Calu3 (cell line): ENCODE data around the gene OTOF. TPM values are rescaled to one million over a fixed set of nuclear protein-coding genes. Genes with fewer than 3 reads are reported as not detected.

Experiments used
- BruUV-seq: library from RNA; stranded (reverse); fragments of 400-500 nt; replicated peaks from 2 replicates; lab custom pipeline; 2021; lab: Mats Ljungman, UMichigan
- CTCF ChIA-PET: fragments of 300-600 bp; sonication (Branson Sonifier 250); formaldehyde crosslinking; loops from one replicate; lab custom pipeline; 2022; ENCODE audit warnings: antibody characterized with exemption; lab: Charles Lee
- DNase-seq: peaks from one replicate; pipeline ENCODE4 v3.0.0; 2022
- H3K27ac Mint-ChIP-seq: one replicate; pipeline ENCODE4 v1.8.0; 2022; ENCODE audit warnings: mixed read lengths; ENCODE audit not compliant: unreplicated experiment
- H3K27me3 Mint-ChIP-seq: one replicate; pipeline ENCODE4 v1.8.0; 2022; ENCODE audit warnings: mixed read lengths; ENCODE audit not compliant: unreplicated experiment
- H3K36me3 Mint-ChIP-seq: one replicate; pipeline ENCODE4 v1.8.0; 2022; ENCODE audit warnings: mild to moderate bottlenecking, moderate library complexity, mixed read lengths; ENCODE audit not compliant: insufficient read depth, unreplicated experiment
- H3K4me1 Mint-ChIP-seq: one replicate; pipeline ENCODE4 v1.8.0; 2022; ENCODE audit warnings: mild to moderate bottlenecking, low read depth, mixed read lengths; ENCODE audit not compliant: unreplicated experiment
- H3K4me3 Mint-ChIP-seq: one replicate; pipeline ENCODE4 v1.8.0; 2022; ENCODE audit warnings: mild to moderate bottlenecking, low read depth, moderate library complexity, mixed read lengths; ENCODE audit not compliant: unreplicated experiment
- H3K9me3 Mint-ChIP-seq: one replicate; pipeline ENCODE4 v1.8.0; 2022; ENCODE audit warnings: low read depth, mixed read lengths; ENCODE audit not compliant: unreplicated experiment
- intact Hi-C: fragments of 100-400 bp; cut with micrococcal nuclease; formaldehyde crosslinking; loops from one replicate; pipeline ENCODE4 v1.10.0; 2022; ENCODE audit not compliant: unreplicated experiment
- total RNA-seq: library from RNA; stranded (reverse); gene quantifications from 2 replicates; pipeline ENCODE4 v1.2.3, GENCODE V29; 2022
- TF ChIP-seq, protein P1 (sequence below): fragments of 200-600 bp; IDR thresholded peaks from one replicate; pipeline ENCODE4 v1.8.0; 2022; ENCODE audit warnings: antibody characterized with exemption; ENCODE audit not compliant: unreplicated experiment

OTOF gene
- total RNA-seq, 1 experiment from 2014 or later, result not detected

DNA sequence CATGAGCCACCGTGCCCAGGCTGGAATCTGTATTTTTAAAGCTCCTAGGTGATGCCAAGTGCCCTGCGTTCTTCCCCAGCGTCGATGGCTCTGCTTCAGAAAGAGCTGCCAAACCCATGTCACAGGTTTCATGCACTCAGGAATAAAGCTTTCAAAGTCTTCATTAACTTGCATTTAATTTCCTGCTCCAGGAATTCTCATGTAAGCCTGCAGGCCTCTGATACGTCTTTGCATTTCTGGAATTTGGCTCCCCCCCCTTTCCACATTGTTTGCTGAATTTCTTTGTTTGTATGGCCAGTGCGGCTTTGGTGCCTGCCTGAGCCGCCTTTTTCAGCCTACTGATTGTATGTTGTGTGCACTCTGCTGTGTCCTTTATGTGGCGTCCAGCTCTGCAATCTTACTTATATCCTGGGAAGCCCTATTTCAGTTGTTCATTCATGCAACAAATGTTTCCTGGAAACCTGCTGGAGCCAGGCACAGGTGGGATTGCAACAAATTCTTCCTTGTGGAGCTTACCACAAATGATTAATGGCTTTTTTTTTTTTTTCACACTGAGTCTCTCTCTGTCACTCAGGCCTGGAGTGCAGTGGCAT is 17.9 kb upstream of the OTOF start:
- no peaks in the 10 kb centered on the region for H3K36me3 Mint-ChIP-seq
- no TSS peak for BruUV-seq
- TF ChIP-seq, protein P1, sequence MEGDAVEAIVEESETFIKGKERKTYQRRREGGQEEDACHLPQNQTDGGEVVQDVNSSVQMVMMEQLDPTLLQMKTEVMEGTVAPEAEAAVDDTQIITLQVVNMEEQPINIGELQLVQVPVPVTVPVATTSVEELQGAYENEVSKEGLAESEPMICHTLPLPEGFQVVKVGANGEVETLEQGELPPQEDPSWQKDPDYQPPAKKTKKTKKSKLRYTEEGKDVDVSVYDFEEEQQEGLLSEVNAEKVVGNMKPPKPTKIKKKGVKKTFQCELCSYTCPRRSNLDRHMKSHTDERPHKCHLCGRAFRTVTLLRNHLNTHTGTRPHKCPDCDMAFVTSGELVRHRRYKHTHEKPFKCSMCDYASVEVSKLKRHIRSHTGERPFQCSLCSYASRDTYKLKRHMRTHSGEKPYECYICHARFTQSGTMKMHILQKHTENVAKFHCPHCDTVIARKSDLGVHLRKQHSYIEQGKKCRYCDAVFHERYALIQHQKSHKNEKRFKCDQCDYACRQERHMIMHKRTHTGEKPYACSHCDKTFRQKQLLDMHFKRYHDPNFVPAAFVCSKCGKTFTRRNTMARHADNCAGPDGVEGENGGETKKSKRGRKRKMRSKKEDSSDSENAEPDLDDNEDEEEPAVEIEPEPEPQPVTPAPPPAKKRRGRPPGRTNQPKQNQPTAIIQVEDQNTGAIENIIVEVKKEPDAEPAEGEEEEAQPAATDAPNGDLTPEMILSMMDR, result no peak
- intact Hi-C loops, result no loop called here
- CTCF ChIA-PET, result interaction anchor here (0.7 kb wide), 2 partner anchors 39 to 771 kb away, joined by 3 to 4 read pairs; no protein-coding TSS in a partner anchor
- H3K27ac Mint-ChIP-seq, result no peak overlapping the region
- no peaks in the 10 kb centered on the region for H3K4me1 Mint-ChIP-seq
- H3K27me3 Mint-ChIP-seq, result peaks cover 37% of the 10 kb centered on the region
- DNase-seq, result no peak
- no peaks in the 10 kb centered on the region for H3K9me3 Mint-ChIP-seq
- no peak overlapping the region for H3K4me3 Mint-ChIP-seq

GRCh38 chr2:26494891-26495290 is 17.0 kb upstream of the OTOF start:
- BruUV-seq, result no TSS peak
- intact Hi-C loops, result no loop called here
- CTCF ChIA-PET, result no interaction called here
- Mint-ChIP-seq H3K4me1 (no peaks in the 10 kb centered on the region), H3K9me3 (no peaks in the 10 kb centered on the region), H3K4me3 (no peak overlapping the region), H3K36me3 (no peaks in the 10 kb centered on the region), H3K27ac (no peak overlapping the region), H3K27me3 (peaks cover 28% of the 10 kb centered on the region)
- TF ChIP-seq, protein P1, result no peak
- no peak for DNase-seq

GRCh38 chr2:26494199-26494598 is 16.3 kb upstream of the OTOF start:
- TF ChIP-seq, protein P1, result no peak
- CTCF ChIA-PET, result no interaction called here

DNA sequence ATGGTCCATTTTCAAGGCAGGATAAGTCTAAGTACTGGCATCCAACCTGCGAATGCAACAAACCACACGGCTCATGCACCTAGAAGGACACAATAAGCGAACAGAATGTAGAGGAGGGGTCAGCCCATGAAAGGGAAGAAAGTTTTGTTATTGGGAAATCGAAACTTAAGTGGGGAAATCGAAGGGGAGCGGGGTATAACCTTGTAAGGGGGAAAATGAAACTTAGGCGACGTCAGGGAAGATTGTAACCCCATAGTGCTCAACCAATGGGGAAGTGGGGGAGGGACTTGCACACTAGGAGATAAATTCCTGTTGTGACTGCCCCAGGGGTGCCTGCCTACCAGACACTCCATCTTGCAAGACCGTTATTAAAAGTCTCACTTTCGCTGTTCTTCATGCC is 15.6 kb upstream of the OTOF start:
- CTCF ChIA-PET, result no interaction called here
- Mint-ChIP-seq H3K4me1 (no peaks in the 10 kb centered on the region), H3K9me3 (no peaks in the 10 kb centered on the region), H3K27ac (no peak overlapping the region), H3K4me3 (no peak overlapping the region), H3K36me3 (no peaks in the 10 kb centered on the region), H3K27me3 (peaks cover 15% of the 10 kb centered on the region)
- BruUV-seq, result no TSS peak
- TF ChIP-seq, protein P1, result no peak
- intact Hi-C loops, result no loop called here
- DNase-seq, result no peak

More at GRCh38 chr2:26494199-26494598, 16.3 kb upstream of the OTOF start:
- Mint-ChIP-seq H3K4me3 (no peak overlapping the region), H3K27me3 (peaks cover 21% of the 10 kb centered on the region), H3K4me1 (no peaks in the 10 kb centered on the region), H3K36me3 (no peaks in the 10 kb centered on the region), H3K27ac (no peak overlapping the region), H3K9me3 (no peaks in the 10 kb centered on the region)
- intact Hi-C loops, result no loop called here
- no peak for DNase-seq
- BruUV-seq, result no TSS peak
